ENCODE measurements around the gene STT3B. TPM values are rescaled to one million over a fixed set of nuclear protein-coding genes. Genes with fewer than 3 reads are reported as not detected.
A peak's percentile ranks its signal among the peaks of the same experiment; 100 is the strongest.

Gene STT3B
- total and polyA plus RNA-seq, 2 of the 13 experiments (the other 11 are each of a cell fraction or from before 2014, with no cell fraction given): 85.0 to 205 TPM

- 1% methylated on average over 25 of the region's 31 CpGs for WGBS (ENCODE audit: low lambda C conversion rate)
- H3K27me3 ChIP-seq (ENCODE audit: control insufficient read depth in 1 of 2, insufficient read depth in 2 of 2, low read length in 2 of 2): no peaks in the 10 kb centered on the region; a peak in 1 of 5 replicates
- H3K4me1 ChIP-seq (ENCODE audit: insufficient read depth, low read length): peaks cover 28% of the 10 kb centered on the region
- DNase-seq (ENCODE audit: low spot score) (no peak), ATAC-seq (no peak), FAIRE-seq (no peak)
- no peak overlapping the region for H2AFZ ChIP-seq (ENCODE audit: low read length)
- peak overlapping the region; percentile 88 for H3K9ac ChIP-seq (ENCODE audit: insufficient read depth, low read depth, low read length)
- POLR2A ChIA-PET: interaction anchor here (0.8 to 2.8 kb wide), 13 partner anchors 8 to 246 kb away, joined by 3 to 19 read pairs (median 6); no protein-coding TSS in a partner anchor
- H3K79me2 ChIP-seq (ENCODE audit: insufficient read depth, low read length): peaks cover 48% of the 10 kb centered on the region
- H4K20me1 ChIP-seq (ENCODE audit: insufficient read depth, low read length): peaks cover 24% of the 10 kb centered on the region
- H3K9me3 ChIP-seq (ENCODE audit: low read length): no peaks in the 10 kb centered on the region
- BruUV-seq (replicated peaks): TSS peak; percentile 83
- H3K36me3 ChIP-seq (replicated peaks in 1 of 2; ENCODE audit: control insufficient read depth in 1 of 2, insufficient read depth in 2 of 2, low read length in 2 of 2): no peaks in the 10 kb centered on the region
- intact Hi-C loops (cut with micrococcal nuclease; ENCODE audit: unreplicated experiment) (loop anchor here (5.0 to 10.0 kb wide), 2 partner anchors 154 to 233 kb away; no protein-coding TSS in a partner anchor), in situ Hi-C loops (cut with HindIII; ENCODE audit: extremely low pct_ligation_motif_present, low pct_unique_long_range_greater_than_20kb) (no loop called here)
- CTCF ChIA-PET (ENCODE audit: low intra/inter-chr PET ratio, low total read pairs): no interaction called here
- peak overlapping the region; percentile 99 for H3K27ac ChIP-seq (ENCODE audit: extremely low read length, insufficient read depth, low read length)
- H3K4me3 ChIP-seq (replicated peaks in 1 of 3; ENCODE audit: insufficient read depth in 1 of 3, low read depth in 2 of 3, low read length in 3 of 3): peak overlapping the region; percentile 60 to 91 (median 65)
- H3K4me2 ChIP-seq (ENCODE audit: low read depth, low read length): peak overlapping the region; percentile 88
- TF ChIP-seq GATAD1 (CRISPR knock-in tag; IDR thresholded peaks at IDR 0.05) (no peak), CCDC6 (CRISPR knock-in tag; IDR thresholded peaks at IDR 0.05) (no peak), HMGA1 (CRISPR knock-in tag; conservative IDR thresholded peaks at IDR 0.05) (no peak), CEBPG (CRISPR knock-in tag; IDR thresholded peaks at IDR 0.05) (peak; percentile 45), SIN3A (IDR thresholded peaks at IDR 0.05; ENCODE audit: borderline replicate concordance, low read depth, low read length) (no peak), ZMYM2 (CRISPR knock-in tag; IDR thresholded peaks at IDR 0.05) (no peak), SIN3B (IDR thresholded peaks at IDR 0.05; ENCODE audit: low read length) (no peak), SMAD1 (CRISPR knock-in tag; IDR thresholded peaks at IDR 0.05; ENCODE audit: borderline replicate concordance, low read depth) (no peak), ZNF354B (CRISPR knock-in tag; IDR thresholded peaks at IDR 0.05) (no peak), ZNF589 (CRISPR knock-in tag; conservative IDR thresholded peaks at IDR 0.05) (peak; percentile 91; the same call in 1 of the 2 replicates), THYN1 (CRISPR knock-in tag; IDR thresholded peaks at IDR 0.05; ENCODE audit: borderline replicate concordance, low read depth) (no peak), RNF219 (CRISPR knock-in tag; IDR thresholded peaks at IDR 0.05) (no peak), CEBPB (IDR thresholded peaks at IDR 0.05; ENCODE audit: borderline replicate concordance, low read depth, low read length) (peak; percentile 80), SRY (CRISPR knock-in tag; IDR thresholded peaks at IDR 0.05) (no peak), EEA1 (CRISPR knock-in tag; IDR thresholded peaks at IDR 0.05; ENCODE audit: borderline replicate concordance) (no peak), ZSCAN30 (CRISPR knock-in tag; IDR thresholded peaks at IDR 0.05) (0 out of 2 replicates have a peak, but pooled peaks have one; percentile 30), ZFP36L1 (CRISPR knock-in tag; IDR thresholded peaks at IDR 0.05) (no peak), MBD4 (IDR thresholded peaks at IDR 0.05; ENCODE audit: borderline replicate concordance, low read length) (0 out of 2 replicates have a peak, but pooled peaks have one; percentile 23), ZFP82 (CRISPR knock-in tag; IDR thresholded peaks at IDR 0.05; ENCODE audit: borderline replicate concordance) (no peak), DPF2 (CRISPR knock-in tag; IDR thresholded peaks at IDR 0.05; ENCODE audit: borderline replicate concordance, low read depth) (no peak), ZNF121 (CRISPR knock-in tag; IDR thresholded peaks at IDR 0.05) (no peak), PREB (CRISPR knock-in tag; IDR thresholded peaks at IDR 0.05) (no peak), ZNF775 (CRISPR knock-in tag; IDR thresholded peaks at IDR 0.05; ENCODE audit: borderline replicate concordance) (0 out of 2 replicates have a peak, but pooled peaks have one; percentile 10)
These were observed 1.2 kb upstream of the STT3B start for GRCh38 chr3:31531452-31531991.
